Upper lobe of left lung (tissue), 6 donors: ENCODE data around the gene C4orf50. TPM values are rescaled to one million over a fixed set of nuclear protein-coding genes. Genes with fewer than 3 reads are reported as not detected.

Source experiments
- ATAC-seq, 2 donors: fragments of 200-7000 bp; cut with Tn5 transposase; one replicate each; pipeline ENCODE4 v1.9.1; 2022; ENCODE audit warnings: mild to moderate bottlenecking in 2 of 2, moderate library complexity in 2 of 2; ENCODE audit not compliant: low FRiP score in 2 of 2
- DNase-seq, 2 donors: peaks; one replicate each; pipeline ENCODE4 v3.0.0-alpha.2; 2019 to 2020
- H3K27ac ChIP-seq, 4 donors: fragments of 200-600 bp; sonication (generic); one replicate each; pipeline ENCODE4 v1.5.1; 2016 to 2019
- H3K27me3 ChIP-seq, 4 donors: fragments of 200-600 bp; sonication (generic); one replicate each; pipeline ENCODE4 v1.5.1; 2017 to 2019
- H3K36me3 ChIP-seq, 4 donors: fragments of 200-600 bp; sonication (generic); one replicate each; pipeline ENCODE4 v1.5.1; 2016 to 2019
- H3K4me1 ChIP-seq, 4 donors: fragments of 200-600 bp; sonication (generic); one replicate each; pipeline ENCODE4 v1.5.1; 2018 to 2019
- H3K4me3 ChIP-seq, 4 donors: fragments of 200-600 bp; sonication (generic); one replicate each; pipeline ENCODE4 v1.5.1; 2017 to 2019; ENCODE audit warnings: mild to moderate bottlenecking in 2 of 4, moderate library complexity in 1 of 4
- H3K9me3 ChIP-seq, 4 donors: fragments of 200-600 bp; sonication (generic); one replicate each; pipeline ENCODE4 v1.5.1; 2018 to 2019
- EP300 ChIP-seq, 4 donors: sonication (generic); formaldehyde crosslinking; IDR thresholded peaks; one replicate each; pipeline ENCODE4 v1.5.1; 2017; ENCODE audit warnings: antibody characterized with exemption in 4 of 4, control low read depth in 2 of 4
- POLR2A ChIP-seq, 4 donors: fragments of 450-650 bp; IDR thresholded peaks; one replicate each; pipeline ENCODE4 v1.5.1; 2016 to 2017; ENCODE audit warnings: antibody characterized with exemption in 4 of 4, mild to moderate bottlenecking in 2 of 4
- POLR2AphosphoS5 ChIP-seq, 2 donors: sonication (generic); formaldehyde crosslinking; IDR thresholded peaks; one replicate each; pipeline ENCODE4 v1.5.1; 2017; ENCODE audit warnings: antibody characterized with exemption in 2 of 2
- WGBS, 2 donors: methylation state at CpG; one replicate each; pipeline ENCODE4 v1.1.5; 2017 to 2018; 5-methylcytosine and 5-hydroxymethylcytosine counted together
- total RNA-seq, 6 donors: library from RNA; depleted of rRNA in 4 of 6; stranded (reverse); fragments of >200 nt in 4 of 6; gene quantifications; one replicate each; pipeline versions ENCODE4 v1.1.0 to v1.2.1, GENCODE V29; 2016 to 2021
- TF ChIP-seq, protein P1 (sequence below), 6 experiments: fragments of 450-650 bp in 4 of 6; fragments of 200-600 bp in 2 of 6; sonication (generic) in 2 of 6; IDR thresholded peaks; one replicate each; pipeline ENCODE4 v1.5.1; 2016 to 2019; ENCODE audit warnings: antibody characterized with exemption in 6 of 6
- donor health status: DM: no; HTN: no; CAD: no; lungs with moderate emphysema.
- donor health status: DM: no; HTN: yes; CAD: no; lungs with severe emphysema.

The C4orf50 gene
- total RNA-seq, 6 donors from 2014 or later = 0.03 to 1.3 (median 0.65) TPM

DNA sequence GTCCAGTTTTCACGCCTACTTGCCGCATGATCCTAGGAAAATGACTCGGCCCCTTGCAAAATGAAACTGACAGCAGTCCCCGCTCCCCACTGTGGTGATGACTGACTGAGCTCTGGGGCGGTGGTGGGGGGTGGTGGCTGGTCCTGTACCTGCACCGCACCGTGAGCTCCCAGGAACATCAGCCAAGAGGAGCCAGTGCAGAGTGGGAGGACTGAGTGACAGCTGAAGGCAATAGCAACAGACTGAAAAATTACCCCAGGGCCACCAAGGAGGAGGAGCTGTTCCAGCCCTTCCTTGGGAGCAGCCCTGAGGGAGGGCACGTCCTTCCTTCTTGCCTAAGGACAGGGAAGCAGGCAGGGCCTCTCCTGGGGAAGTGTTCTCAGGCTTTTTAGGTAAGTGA is 2.4 kb upstream of the C4orf50 start:
- no peak overlapping the region for H3K27ac ChIP-seq
- TF ChIP-seq POLR2AphosphoS5 (IDR thresholded peaks at IDR 0.05) (no peak), POLR2A (IDR thresholded peaks at IDR 0.05) (no peak), EP300 (IDR thresholded peaks at IDR 0.05) (no peak)
- TF ChIP-seq, protein P1, sequence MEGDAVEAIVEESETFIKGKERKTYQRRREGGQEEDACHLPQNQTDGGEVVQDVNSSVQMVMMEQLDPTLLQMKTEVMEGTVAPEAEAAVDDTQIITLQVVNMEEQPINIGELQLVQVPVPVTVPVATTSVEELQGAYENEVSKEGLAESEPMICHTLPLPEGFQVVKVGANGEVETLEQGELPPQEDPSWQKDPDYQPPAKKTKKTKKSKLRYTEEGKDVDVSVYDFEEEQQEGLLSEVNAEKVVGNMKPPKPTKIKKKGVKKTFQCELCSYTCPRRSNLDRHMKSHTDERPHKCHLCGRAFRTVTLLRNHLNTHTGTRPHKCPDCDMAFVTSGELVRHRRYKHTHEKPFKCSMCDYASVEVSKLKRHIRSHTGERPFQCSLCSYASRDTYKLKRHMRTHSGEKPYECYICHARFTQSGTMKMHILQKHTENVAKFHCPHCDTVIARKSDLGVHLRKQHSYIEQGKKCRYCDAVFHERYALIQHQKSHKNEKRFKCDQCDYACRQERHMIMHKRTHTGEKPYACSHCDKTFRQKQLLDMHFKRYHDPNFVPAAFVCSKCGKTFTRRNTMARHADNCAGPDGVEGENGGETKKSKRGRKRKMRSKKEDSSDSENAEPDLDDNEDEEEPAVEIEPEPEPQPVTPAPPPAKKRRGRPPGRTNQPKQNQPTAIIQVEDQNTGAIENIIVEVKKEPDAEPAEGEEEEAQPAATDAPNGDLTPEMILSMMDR (IDR thresholded peaks at IDR 0.05) = no peak
- no peaks in the 10 kb centered on the region for H3K36me3 ChIP-seq
- 73 to 90% methylated on average over 3 to 8 of the region's 8 CpGs for WGBS, 2 donors
- H3K27me3 ChIP-seq = no peaks in the 10 kb centered on the region
- DNase-seq (no peak), ATAC-seq (no peak)
- no peak overlapping the region for H3K4me3 ChIP-seq
- H3K9me3 ChIP-seq = no peaks in the 10 kb centered on the region
- no peaks in the 10 kb centered on the region for H3K4me1 ChIP-seq

DNA sequence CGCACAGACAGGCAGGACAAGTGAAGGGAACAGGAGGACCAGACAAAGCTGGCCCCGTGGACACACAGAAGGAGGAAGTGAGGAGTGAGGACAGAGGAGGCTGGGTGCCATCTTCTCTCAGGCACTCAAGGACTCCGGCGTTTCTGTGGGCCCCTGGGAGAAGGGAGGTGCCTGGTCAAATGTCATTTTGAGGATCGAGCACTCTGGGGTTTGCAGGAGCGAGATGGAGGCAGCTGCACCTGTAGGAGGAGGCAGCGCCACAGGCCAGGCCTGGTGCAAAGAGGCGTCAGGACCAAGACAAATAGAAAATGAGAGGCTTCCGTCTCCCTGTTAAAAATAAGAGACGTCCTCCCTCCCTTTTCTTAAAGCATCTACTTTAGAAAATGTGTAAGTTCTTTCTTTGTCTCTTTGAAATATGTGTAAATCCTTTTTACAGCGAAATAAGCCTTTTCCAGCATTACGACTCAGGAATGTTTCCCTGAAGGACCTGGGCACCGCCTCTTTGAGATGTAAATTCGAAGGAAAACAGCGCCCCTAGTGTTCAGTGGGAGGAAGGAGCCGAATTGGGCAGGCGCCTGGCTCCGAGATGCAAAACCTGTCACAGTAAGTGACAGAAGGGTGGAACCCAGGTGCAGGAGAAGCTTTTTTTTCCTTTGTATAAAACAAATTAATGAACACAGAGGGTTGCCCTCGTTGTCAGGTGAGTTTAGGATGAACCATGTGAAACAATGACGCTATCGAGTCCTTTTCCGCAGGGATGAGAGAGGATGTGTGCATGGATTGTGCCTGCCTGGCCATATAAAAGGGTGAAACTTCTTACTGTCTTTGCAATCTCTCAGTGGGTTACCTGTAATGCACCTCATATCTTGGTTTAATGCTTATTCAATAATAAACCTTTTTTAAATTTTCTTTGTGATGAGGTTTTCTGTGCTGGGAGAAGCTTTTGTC is 1.4 kb upstream of the C4orf50 start:
- DNase-seq = no peak
- Histone ChIP-seq H3K27ac (no peak overlapping the region), H3K4me3 (no peak overlapping the region), H3K9me3 (no peaks in the 10 kb centered on the region), H3K36me3 (no peaks in the 10 kb centered on the region), H3K4me1 (no peaks in the 10 kb centered on the region), H3K27me3 (no peaks in the 10 kb centered on the region)
- 38 to 40% methylated on average over 22 of the region's 22 CpGs for WGBS, 2 donors
- ATAC-seq = peak in 1 of 2 donors; percentile 51
- TF ChIP-seq, protein P1 (IDR thresholded peaks at IDR 0.05) = peak; percentile 18 to 74 (median 60)
- TF ChIP-seq POLR2AphosphoS5 (IDR thresholded peaks at IDR 0.05) (no peak), POLR2A (IDR thresholded peaks at IDR 0.05) (no peak)

DNA sequence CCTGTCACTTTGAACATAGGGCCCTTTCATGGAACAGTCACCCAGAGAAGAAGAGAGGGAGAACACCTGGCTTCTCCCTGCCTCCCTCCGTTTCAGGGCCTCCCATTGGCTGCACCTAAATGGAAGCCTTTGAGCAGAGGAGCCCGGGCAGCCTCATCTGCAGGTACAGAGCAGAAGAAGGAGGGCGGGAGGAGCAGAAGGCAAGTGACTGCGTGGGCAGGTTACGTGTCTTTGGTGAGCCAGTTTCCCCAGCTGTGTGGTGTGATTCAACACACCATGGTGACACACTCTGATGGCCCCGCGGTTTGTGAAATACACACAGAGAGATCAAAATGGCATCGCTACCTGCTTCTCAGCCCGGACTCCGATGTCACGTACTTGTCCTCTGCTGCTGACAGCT is 431 bp downstream of the C4orf50 start:
- 83 to 89% methylated on average over 11 of the region's 11 CpGs for WGBS, 2 donors
- ATAC-seq (no peak), DNase-seq (no peak)
- no peak overlapping the region for H3K4me3 ChIP-seq
- no peaks in the 10 kb centered on the region for H3K36me3 ChIP-seq
- H3K27me3 ChIP-seq = no peaks in the 10 kb centered on the region
- H3K9me3 ChIP-seq = no peaks in the 10 kb centered on the region
- no peak overlapping the region for H3K27ac ChIP-seq
- no peaks in the 10 kb centered on the region for H3K4me1 ChIP-seq
- TF ChIP-seq POLR2AphosphoS5 (IDR thresholded peaks at IDR 0.05) (no peak), EP300 (IDR thresholded peaks at IDR 0.05) (no peak), POLR2A (IDR thresholded peaks at IDR 0.05) (no peak)
- TF ChIP-seq, protein P1 (IDR thresholded peaks at IDR 0.05) = no peak

DNA sequence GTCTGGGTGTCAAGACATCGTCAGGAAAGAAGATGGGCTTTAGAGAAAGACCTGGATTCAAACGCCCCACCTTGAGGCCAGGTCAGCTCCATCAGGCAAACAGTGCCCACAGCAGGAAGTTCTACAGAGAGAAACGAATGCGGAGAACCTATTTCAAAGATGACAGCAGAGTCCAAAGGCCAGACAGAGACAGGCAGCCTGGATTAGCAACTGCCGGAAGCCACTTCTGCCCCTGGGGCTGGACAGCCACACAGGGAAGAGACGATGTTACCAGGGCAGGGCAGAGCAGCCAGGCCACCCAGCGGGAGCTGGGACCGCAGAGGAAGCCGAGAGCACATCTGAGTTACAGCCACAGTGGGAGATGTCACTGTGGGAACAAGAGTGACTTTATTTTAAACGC is 1.2 kb downstream of the C4orf50 start:
- Histone ChIP-seq H3K36me3 (no peaks in the 10 kb centered on the region), H3K27ac (no peak overlapping the region), H3K4me3 (no peak overlapping the region), H3K27me3 (no peaks in the 10 kb centered on the region), H3K9me3 (no peaks in the 10 kb centered on the region), H3K4me1 (no peaks in the 10 kb centered on the region)
- peak in 1 of 2 donors; percentile 24 for DNase-seq
- 64 to 69% methylated on average over 8 to 10 of the region's 10 CpGs for WGBS, 2 donors
- no peak for TF ChIP-seq EP300 (IDR thresholded peaks at IDR 0.05)
- TF ChIP-seq, protein P1 (IDR thresholded peaks at IDR 0.05) = no peak
- no peak for TF ChIP-seq POLR2A (IDR thresholded peaks at IDR 0.05)
- no peak for TF ChIP-seq POLR2AphosphoS5 (IDR thresholded peaks at IDR 0.05)
- ATAC-seq = no peak
